Measurements from ENCODE around the gene NRCAM.

The NRCAM gene

DNA sequence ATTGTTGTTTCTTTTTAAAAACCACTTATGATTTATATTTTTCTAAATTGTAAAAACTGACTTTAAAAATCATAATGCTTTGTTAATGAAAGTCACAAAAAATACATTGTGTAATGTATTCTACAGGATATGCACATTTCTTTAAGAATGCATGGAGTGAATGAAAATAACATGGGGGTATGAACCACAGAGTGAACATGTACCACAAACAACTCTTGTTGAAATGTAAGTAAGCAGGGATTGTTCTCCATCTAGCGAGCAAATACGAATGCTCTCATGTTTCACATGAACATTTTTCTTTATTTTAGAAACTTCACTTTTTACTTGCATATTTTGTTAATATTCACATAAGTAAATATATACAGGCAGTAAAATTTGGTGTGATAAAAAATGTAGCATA, 290.5 kb downstream of the NRCAM start:
- Histone ChIP-seq H3K4me1 (ENCODE audit: low read length) (no peaks in the 10 kb centered on the region), H3F3A (ENCODE audit: insufficient read depth, low read length) (no peaks in the 10 kb centered on the region), H3K4me3 (ENCODE audit: low read length) (no peak overlapping the region), H3K27me3 (replicated peaks; ENCODE audit: insufficient read depth, low read length) (no peaks in the 10 kb centered on the region), H2AFZ (ENCODE audit: low read length) (no peak overlapping the region), H3K9ac (ENCODE audit: low read length) (no peak overlapping the region), H3K9me3 (replicated peaks; ENCODE audit: insufficient read depth, low read length) (no peaks in the 10 kb centered on the region), H3K4me2 (ENCODE audit: low read depth, low read length) (no peak overlapping the region), H3K9me2 (replicated peaks; ENCODE audit: insufficient read depth, low read length) (no peaks in the 10 kb centered on the region), H3K27ac (ENCODE audit: low read length) (no peak overlapping the region), H3K79me2 (ENCODE audit: low read length) (no peaks in the 10 kb centered on the region), H4K20me1 (ENCODE audit: insufficient read depth, low read length) (no peaks in the 10 kb centered on the region), H3K36me3 (replicated peaks; ENCODE audit: insufficient read depth, low read length) (no peaks in the 10 kb centered on the region)
- no peak for DNase-seq
- TF ChIP-seq EZH2 (optimal IDR thresholded peaks at IDR 0.05; ENCODE audit: low read depth, low read length) = no peak
- no peak for TF ChIP-seq CTCF (IDR thresholded peaks at IDR 0.05; ENCODE audit: low read length)
- TF ChIP-seq EZH2phosphoT487 (IDR thresholded peaks at IDR 0.05; ENCODE audit: low read length) = no peak

DNA sequence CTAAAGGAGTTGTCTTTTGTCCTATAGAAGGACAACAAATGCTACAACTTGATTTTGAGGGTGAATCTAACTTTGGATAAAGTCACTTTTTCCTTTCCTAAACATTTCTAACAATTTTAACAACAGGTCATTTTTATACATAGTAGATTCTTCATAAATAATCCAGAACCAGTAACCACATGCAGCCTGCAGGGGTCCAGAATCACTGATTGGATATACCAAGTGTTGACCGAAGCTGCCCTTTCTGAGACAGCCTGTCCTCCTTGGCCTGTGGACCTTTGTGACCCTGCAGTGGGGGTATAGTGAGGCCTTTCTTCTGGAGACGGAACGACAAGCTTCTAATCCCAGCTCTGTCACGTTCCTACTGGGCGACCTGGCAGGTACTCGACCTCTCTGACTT, 291.3 kb downstream of the NRCAM start:
- Histone ChIP-seq H3K27ac (ENCODE audit: low read length) (no peak overlapping the region), H2AFZ (ENCODE audit: low read length) (no peak overlapping the region), H3K9me2 (replicated peaks; ENCODE audit: insufficient read depth, low read length) (no peaks in the 10 kb centered on the region), H3K27me3 (replicated peaks; ENCODE audit: insufficient read depth, low read length) (no peaks in the 10 kb centered on the region), H3K4me3 (ENCODE audit: low read length) (no peak overlapping the region), H3K9me3 (replicated peaks; ENCODE audit: insufficient read depth, low read length) (no peaks in the 10 kb centered on the region), H3K36me3 (replicated peaks; ENCODE audit: insufficient read depth, low read length) (no peaks in the 10 kb centered on the region), H3K9ac (ENCODE audit: low read length) (no peak overlapping the region), H3K4me1 (ENCODE audit: low read length) (no peaks in the 10 kb centered on the region), H3K4me2 (ENCODE audit: low read depth, low read length) (no peak overlapping the region), H3K79me2 (ENCODE audit: low read length) (no peaks in the 10 kb centered on the region), H3F3A (ENCODE audit: insufficient read depth, low read length) (no peaks in the 10 kb centered on the region), H4K20me1 (ENCODE audit: insufficient read depth, low read length) (no peaks in the 10 kb centered on the region)
- DNase-seq = no peak
- TF ChIP-seq EZH2 (optimal IDR thresholded peaks at IDR 0.05; ENCODE audit: low read depth, low read length) (no peak), CTCF (IDR thresholded peaks at IDR 0.05; ENCODE audit: low read length) (no peak), EZH2phosphoT487 (IDR thresholded peaks at IDR 0.05; ENCODE audit: low read length) (no peak)

- Histone ChIP-seq H3K27ac (ENCODE audit: low read length) (no peak overlapping the region), H3K4me1 (ENCODE audit: low read length) (no peaks in the 10 kb centered on the region), H3K9me2 (replicated peaks; ENCODE audit: insufficient read depth, low read length) (no peaks in the 10 kb centered on the region), H3K4me3 (ENCODE audit: low read length) (no peak overlapping the region), H3F3A (ENCODE audit: insufficient read depth, low read length) (no peaks in the 10 kb centered on the region), H2AFZ (ENCODE audit: low read length) (no peak overlapping the region), H3K4me2 (ENCODE audit: low read depth, low read length) (no peak overlapping the region), H3K36me3 (replicated peaks; ENCODE audit: insufficient read depth, low read length) (no peaks in the 10 kb centered on the region), H3K9me3 (replicated peaks; ENCODE audit: insufficient read depth, low read length) (no peaks in the 10 kb centered on the region), H4K20me1 (ENCODE audit: insufficient read depth, low read length) (no peaks in the 10 kb centered on the region), H3K79me2 (ENCODE audit: low read length) (no peaks in the 10 kb centered on the region), H3K27me3 (replicated peaks; ENCODE audit: insufficient read depth, low read length) (no peaks in the 10 kb centered on the region), H3K9ac (ENCODE audit: low read length) (no peak overlapping the region)
- TF ChIP-seq EZH2 (optimal IDR thresholded peaks at IDR 0.05; ENCODE audit: low read depth, low read length) = no peak
- TF ChIP-seq CTCF (IDR thresholded peaks at IDR 0.05; ENCODE audit: low read length) = no peak
- TF ChIP-seq EZH2phosphoT487 (IDR thresholded peaks at IDR 0.05; ENCODE audit: low read length) = no peak
- DNase-seq = no peak
Observed at GRCh38 chr7:108164342-108164741, 291.9 kb downstream of the NRCAM start.

All from MM.1S (cell line).